HUDEP-2 (cell line): Measurements from ENCODE around the gene NACC1.

Source experiments
- DNase-seq, 76 experiments: peaks; one replicate each; lab custom pipeline; 2025; ENCODE audit not compliant: unreplicated experiment in 76 of 76; lab: John Stamatoyannopoulos, UW

Gene NACC1

DNA sequence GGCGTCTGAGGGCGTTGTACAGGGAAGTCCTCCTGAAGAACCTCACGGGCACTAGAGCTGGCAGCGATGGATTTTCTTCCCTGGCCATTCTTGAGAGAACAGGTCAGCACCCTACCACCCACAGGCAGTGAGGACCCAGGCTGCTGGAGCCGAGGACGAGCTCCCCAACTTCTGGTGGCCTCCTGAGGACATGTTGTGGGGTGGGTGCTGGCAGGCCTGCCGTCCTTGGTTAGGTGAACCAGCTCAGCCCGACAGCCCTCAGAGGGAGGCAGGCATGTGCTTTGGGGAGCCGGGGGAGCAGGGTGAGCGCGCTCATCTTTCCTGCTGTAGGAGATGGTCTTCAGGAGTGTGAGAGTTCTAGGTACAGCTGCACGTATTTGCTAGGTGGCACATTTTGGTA is 30.8 kb upstream of the NACC1 start:
- no peak for DNase-seq

DNA sequence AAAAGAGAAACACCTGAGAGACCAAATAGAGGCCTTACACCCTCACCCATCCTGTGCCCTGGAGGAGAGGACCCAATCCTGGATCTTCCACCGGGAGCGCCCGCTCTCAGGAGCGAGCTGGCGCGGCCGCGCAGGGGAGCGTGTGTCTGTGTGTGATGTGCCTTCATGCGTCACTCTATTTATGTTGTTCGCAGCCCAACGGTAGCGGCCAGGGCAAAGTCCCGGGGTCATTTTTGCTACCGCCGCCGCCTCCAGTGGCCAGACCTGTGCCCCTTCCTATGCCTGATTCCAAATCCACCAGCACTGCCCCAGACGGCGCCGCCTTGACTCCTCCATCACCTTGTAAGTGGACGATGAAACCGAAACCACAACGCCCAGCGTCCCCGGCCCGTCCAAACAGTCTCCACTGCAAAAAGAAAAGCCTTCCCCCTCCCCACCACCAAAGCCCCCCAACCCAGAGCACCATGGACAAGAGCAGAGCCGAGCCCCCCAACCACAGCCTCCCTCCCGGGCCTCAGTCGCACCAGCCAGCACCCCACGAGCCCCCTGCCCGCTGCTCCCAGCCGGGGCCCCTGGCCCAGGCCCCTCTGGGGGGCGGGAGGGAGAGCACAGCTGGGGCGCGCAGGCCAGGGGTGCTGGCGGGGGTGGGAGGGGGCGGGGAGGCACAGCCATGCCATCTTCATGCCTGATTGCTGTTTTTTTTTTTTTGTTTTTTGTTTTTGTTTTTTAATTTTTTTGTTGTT is 30.1 kb upstream of the NACC1 start:
- no peak for DNase-seq

DNA sequence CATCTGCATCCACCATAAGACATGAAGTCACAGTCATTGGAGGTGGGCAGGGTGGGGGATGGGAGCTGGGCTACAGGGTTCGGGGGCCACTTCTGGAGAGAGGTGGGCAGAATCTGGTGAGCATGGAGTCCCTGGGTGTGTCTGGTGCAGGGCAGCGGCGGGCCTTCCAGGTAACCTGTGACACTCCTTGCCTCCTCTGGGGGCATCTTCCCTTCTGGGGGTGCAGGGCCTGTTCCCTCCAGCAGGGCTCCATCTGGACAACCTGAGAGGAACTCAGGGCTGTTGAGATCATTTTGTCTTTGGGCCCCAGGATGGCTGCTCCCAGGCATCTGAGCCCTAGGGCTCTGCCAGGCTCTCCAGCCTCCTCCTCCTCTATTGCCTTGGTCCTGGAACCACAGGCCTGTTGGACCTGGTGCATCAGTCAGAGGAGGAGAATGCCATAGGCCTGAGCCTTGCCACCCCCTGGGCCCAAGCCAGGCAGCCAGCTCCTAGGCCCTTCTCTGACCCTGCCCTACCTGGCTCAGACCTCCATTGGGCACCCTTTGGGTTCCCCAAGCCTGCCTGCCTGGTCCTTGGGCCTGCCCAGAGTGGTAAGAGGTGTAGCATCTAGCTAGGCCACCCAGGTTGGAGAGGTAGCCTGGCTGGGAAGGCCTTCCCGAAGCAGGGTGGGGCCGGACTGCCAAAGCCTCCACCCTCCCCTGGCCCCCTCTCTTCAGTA is 28.8 kb upstream of the NACC1 start:
- DNase-seq: peak in 17 of 76 experiments; percentile 19 to 57 (median 33)

DNA sequence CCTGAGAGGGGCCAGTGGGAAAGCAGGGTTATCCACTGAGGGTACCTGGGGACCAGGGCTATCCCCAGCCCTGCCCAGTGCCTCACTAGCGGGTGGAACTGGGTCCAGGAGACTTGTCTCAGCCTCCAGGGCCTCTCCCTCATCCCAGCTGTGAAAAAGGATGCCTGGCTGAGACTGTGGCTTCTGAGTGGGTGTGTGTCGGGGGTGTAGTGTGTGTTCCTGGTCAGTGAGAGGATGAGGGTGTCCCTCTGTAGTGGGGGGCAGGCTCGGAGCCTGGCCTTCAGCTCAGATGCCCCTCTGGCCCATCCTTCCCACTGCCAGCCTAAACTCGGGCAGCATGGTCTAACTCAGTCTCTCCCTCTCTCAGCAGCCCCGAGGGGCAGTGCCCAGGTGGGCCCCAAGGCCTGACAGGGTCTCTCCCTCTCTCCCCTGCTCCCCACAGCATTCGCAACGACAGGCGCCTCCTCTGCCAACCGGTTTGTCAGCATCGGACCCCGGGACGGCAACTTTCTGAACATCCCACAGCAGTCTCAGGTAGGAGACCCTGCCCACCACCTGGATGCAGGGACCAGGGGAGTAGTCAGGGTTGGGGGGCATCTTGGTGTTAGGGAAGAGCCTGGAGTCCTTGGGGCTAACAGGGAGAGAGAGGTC is 28.1 kb upstream of the NACC1 start:
- no peak for DNase-seq

DNA sequence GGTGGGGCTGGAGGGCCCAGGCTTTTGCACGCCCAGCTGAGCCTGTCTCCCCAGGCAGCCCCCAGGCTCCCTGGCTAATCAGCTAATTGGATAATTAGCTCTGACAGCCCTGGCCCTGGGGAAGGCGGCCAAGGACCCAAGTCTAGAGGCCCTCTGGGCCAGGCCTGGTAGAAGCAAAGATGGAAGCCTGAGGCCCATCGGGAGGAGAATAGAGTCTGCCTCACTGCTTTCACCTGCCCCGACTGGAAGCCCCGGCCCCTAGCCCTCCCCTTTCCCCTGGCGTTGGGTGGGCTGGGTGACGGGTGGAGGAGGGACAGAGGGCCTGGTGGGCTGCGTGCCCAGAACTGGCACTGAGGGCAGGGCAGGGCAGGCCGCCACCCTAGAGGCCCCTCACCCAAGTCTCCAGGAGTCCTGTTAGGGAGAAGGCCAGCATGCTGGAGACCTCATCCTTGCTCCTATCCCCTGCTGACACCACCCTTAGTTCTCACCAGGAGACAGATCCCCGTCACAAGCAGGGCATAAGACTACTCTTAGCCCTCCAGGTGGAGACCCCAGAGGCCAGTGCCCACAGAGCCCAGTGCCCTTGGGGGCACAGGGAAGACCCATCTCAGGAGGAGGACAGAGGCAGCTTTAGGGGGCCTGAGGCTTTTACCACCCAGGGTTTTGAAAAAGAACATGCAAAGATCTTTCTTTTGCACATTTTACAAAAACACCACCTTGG is 27.4 kb upstream of the NACC1 start:
- no peak for DNase-seq

DNA sequence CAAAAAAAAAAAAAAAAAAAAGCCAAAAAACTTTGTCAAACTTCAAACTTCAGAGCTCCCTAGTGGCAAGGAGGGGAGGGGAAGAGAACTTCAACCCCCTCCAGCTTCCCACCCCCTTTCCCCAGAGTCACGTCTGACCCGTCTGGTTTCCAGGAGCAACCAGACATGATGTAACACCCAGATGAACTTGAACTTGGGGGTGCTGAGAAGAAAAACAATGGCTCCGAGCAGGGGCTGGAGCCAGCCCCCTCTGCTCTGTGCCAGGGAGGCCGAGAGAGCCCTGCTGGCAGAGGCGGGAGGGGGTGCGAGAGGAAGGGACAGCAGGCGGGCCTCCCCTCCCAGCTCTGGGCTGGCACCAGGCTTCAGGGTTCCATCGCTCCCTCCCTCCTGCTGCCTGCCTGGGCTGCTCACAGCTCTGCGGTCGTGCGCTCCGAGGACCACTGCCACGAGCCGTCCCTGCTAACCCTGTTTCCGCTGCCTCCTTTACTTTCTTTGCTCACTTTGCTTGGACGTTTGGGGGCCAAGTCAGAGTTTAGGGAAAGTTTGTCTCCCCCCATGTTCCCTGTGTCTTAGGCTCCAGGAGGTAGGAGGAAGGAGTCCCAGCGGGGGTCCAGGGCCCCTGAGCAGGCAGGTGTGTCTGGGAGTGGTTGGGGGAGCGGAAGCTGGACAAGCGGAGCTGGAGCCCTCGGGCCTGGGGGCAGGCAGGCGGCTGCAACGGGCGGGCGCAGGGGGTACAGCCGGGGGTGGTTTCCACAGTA is 26.5 kb upstream of the NACC1 start:
- DNase-seq: no peak

DNA sequence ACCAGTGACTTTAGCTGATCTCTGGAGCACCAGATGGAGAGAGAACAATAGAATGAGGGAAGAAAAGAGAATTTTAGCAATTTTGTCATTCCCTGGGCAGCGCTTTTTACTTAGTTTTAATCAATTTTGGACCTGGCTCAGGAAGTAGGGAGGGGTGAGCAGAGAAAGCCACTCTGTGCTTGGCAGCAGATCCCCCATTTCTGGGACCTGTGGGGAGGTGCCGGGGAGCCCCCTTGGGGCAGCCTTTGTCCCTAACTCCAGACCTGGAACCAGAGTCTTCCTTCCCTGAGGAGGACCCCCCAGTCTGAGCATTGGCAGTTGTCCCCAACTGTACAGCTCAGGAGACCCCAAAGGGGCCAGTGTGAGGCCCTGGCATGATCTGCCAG is 25.9 kb upstream of the NACC1 start:
- DNase-seq: no peak

DNA sequence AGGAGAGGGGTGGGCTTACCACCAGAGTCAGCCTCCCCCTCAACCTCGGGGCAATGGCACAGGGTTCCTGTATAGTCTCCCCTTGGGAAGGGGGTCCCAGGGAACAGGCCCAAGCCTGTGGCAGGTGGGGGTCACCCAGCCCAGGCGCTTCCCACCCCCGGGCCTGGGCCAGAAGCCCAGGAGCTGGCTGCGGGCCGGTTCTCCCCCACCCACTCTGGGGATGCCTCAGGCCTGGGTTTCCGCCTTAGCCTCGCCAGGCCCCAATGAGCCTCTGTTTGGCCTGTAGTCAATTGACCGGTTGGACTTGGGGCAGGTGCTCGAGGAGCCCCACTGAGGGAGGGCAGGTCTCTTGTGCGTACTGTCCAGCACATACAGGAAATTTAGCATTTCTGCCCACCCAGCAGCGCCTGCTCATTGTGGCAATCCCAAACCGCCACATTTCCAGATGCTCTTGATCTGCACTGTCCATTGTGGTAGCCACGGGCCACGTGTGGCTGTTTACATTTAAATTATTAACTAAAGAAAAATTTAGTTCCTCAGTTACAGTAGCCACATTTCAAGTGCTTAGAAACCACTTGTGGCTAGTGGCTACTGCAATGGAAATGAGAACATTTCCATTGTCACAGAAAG is 25.3 kb upstream of the NACC1 start:
- peak in 1 of 76 experiments; percentile 36 for DNase-seq

DNA sequence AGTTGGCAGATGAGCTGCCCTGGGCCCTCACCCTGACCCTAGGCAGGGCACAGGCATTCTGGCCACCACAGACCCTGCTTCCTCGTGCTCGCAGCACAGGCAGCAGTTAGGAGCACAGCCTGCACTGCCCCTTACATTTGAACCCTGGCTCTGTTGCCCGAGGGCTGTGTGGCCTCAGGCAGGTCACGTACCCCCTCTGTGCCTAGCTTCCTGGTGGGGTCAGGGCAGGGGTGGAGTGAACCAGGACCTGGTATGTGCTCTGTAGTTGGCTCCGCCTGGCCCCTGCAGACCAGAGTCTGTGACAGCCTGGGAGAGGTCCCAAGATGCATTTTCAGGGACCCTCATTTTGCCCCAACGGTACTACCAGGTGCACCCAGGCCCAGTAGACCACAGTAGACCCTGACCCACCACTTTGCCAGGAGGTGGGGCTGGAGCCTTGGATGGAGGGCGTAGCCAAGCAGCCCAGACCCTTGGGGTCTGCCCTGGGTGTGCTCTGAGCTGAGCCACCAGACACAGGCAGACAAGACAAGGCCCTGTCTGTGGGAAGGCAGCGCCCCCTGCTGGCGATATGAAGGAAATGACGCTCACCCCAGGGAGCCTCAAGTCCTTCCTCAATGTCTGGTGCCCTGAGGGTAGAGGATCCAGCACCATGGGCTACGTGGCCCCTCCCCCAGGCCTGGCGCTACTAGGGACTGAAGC is 24.5 kb upstream of the NACC1 start:
- peak in 69 of 76 experiments; percentile 41 to 91 (median 80) for DNase-seq

DNA sequence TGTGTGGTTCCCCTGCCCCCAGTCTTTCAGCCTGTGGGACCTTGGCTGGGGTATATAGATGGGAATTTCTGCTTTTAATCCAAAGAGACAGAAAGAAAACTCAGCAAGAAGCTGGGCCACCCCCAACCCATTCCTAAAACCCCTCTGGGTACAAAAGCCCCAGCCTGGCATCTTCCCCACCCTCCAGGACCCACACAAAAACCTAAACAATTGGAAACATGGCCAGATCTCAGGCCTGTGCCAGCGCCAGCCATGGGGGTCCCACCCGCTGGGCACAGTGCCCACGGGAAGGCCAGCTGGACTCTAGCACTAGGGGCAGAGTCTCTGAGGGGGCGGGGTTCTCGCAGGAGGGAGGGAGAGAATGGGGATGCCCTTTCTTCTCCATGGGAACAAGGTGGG is 24.0 kb upstream of the NACC1 start:
- peak in 3 of 76 experiments; percentile 31 to 36 (median 35) for DNase-seq

DNA sequence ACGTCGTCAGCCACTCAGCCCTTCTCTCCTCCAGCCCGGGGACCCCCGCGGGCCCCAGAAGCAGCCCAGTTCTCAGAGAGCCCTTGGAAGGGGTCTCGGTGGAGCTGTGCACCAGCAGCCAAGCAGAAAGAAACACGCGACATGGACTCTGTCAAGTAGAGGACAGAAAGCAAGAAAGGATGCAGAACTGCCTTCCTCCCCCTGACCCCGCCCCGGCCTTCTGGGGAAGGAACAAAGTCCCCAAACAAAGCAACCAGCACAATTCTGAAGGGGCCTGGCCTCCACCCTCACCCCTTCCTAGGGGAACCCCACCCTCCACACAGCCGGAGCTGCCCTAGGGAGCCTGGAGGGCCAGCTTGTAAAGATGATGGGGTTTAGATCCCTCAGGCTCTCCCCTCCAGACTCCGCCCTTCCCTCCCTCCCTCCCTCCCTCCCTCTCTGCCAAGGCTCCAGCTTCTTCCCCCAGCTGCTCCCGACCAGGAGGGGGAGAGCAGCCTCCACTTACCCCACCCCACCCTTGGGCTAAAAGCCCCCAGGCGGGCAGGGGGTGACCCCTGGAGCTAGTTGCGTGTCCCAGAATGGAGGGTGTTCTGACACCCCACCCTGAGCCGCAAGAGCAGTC is 23.2 kb upstream of the NACC1 start:
- peak in 23 of 76 experiments; percentile 24 to 61 (median 40) for DNase-seq

DNA sequence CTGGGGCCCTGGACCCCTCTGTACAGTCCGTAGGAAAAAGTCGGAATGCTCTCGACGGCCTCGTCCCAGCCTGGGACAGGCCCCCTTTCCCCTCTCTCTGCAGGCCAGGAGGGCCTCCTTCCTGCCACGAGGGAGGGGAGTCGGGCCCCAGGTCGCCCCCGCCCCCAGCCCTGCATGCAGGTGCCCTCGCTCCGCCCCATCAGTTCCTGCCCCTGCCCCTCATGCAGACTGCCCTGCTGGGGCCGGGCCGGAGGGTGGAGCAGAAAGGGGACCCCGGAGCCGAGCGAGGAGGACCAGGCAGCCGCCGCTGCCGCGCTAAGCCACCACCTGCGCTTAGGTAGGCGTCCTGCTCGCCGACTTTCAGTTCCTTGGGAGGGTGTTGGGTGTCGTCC is 22.7 kb upstream of the NACC1 start:
- DNase-seq: no peak

DNA sequence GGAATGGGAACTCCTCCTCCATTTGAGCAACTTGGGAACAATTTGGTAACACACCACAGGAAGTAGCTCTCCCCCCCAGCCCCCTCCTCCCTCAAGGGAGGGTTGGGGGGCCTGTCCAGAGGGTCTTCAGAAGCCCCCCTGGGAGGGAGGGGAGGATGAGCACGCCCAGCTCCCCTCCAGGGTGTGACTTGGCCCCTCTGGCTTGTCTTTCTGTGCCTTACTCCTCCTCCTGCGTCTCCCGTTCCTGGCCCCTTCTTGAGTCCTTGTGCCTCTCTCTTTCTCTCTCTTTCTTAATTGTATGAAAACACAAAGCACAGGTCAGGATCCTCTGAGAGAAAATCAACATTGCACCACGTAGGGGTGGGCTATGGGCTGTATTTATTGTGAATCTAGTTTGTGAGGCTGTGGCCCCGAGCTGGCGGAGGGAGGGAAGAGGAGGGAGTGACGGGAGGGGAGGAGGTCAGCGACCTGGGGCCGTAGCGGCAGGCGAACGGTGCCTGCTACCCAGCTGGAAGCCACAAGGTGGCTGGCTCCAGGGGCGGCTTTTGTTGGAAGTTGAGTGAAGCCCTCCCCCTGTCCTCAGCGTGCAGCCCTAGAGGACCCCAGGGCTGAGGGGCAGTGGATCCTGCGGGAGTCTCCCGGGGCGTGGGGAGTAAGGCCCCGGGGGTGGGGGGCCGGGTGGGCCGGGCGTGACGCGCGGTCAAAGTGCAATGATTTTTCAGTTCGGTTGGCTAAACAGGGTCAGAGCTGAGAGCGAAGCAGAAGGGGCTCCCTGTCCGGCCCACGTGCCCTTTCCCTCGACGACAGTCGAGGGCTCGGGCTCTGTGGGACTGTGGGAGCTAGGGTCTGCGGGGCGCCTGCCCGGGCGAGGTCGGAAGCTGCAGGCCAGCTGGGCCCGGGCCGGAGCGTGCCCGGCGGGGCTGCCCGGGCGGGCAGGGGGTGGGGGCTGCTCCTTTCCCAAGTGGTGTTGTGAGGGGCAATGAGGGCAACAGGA is 21.8 kb upstream of the NACC1 start:
- DNase-seq: peak in 64 of 76 experiments; percentile 34 to 89 (median 68)

DNA sequence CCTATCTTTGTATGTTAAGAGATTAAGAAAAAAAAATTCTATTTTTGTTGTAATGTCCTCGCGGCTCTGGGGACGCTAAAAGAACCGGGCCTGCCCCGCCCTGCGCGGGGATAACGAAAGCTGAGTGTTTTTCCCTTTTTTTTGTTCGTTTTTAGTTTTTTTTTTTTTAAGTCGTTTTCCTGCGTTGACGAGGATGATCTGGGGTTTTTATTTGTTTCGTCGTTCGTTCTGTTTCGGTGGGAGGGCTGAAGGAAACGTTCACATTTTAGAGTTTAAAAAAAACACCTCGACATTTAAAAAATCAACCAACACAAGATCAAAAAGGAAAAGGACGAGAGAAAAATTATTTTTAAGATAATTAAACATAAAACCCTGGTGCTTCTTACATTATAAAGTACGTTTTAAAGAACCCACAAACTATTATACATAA is 21.0 kb upstream of the NACC1 start:
- DNase-seq: peak in 20 of 76 experiments; percentile 28 to 61 (median 42)

DNA sequence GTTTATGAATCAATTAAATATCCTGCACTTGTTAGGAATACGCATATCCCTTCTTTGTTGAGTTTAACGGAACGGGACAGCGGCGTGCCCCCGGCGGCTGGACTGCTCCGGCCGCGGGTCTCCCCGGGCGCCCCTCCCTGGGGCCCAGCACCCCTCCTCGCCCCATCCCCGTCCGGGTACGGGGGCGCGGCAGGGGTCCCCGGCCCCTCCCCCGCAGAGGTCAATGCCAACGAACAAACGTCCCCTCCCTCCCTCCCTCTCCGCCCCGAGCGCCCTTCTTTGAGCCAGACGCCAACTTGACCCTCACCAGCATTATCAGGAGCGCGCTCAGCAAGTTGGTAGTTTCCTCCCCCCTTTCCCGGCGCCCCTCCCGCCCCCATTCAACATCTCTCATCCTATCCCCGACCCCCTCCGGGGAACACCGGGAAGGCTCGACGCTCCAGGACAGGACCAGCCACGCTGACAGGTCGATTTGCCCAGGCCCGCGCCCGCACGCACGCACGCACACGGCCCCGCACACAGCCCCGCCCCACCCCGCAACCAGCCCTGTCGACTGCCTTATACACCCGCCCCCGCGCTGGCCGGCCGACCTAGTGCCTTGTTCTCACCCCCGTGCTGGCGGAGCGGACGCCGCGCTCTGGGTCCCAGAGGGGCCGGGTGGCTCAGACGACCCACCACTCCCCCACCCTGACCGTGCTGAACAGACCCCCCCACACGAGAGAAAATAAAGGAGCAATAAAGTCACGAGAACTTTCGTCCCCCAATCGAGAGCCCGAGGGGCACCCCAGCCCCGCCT is 20.4 kb upstream of the NACC1 start:
- DNase-seq: peak in 70 of 76 experiments; percentile 58 to 97 (median 85)

DNA sequence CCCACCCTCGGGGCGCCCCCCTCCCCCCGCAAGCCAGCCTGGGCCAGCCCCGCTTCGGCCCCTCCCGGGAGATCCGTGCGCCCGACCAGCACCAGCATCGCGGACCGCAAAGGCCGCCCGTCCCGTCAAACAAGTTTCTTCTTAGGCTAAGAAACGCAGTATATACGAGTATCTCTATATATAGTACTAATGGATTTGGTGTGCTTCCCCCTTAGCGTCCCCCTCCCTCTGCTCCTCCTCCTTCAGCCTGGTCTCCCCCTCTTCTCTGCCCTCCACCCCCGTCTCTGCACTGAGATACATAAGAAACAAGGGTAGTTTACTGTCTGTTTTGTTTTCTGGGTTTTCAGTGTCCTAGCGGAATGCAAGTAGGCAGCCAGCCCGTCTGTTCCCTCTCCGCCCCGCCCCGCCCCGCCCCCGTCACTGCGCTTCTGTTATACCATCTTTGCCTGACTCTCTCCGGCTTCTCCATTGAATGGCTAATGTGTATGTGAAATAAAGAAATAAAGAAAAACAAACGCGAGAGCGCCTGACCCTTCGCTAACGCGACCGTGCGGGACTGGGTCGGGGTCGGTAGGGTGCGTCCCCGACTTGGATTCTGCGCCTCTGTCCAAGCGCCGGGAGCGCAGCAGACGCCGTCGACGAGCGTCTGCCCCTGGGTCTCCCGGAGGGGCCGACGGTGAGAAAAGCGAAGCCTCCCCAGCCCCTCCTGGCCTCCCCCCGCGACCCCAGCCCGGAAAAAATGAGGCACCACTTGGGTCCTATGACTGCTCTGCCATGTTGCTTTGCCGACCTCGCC is 19.6 kb upstream of the NACC1 start:
- peak in 61 of 76 experiments; percentile 55 to 97 (median 84) for DNase-seq
